Vagina (tissue), 2 donors: ENCODE measurements around the gene ENTPD6.

Experiments
- POLR2A ChIP-seq, 2 donors: fragments of 450-650 bp; IDR thresholded peaks; one replicate each; pipeline ENCODE4 v1.6.1; 2017; ENCODE audit warnings: antibody characterized with exemption in 2 of 2, mild to moderate bottlenecking in 2 of 2, moderate library complexity in 2 of 2
- POLR2AphosphoS5 ChIP-seq, 2 donors: sonication (generic); formaldehyde crosslinking; IDR thresholded peaks; one replicate each; pipeline ENCODE4 v1.9.0; 2017; ENCODE audit warnings: antibody characterized with exemption in 2 of 2, mild to moderate bottlenecking in 2 of 2, low read depth in 1 of 2; ENCODE audit not compliant: insufficient read depth in 1 of 2
- TF ChIP-seq, protein P1 (sequence below), 3 experiments: fragments of 450-650 bp in 2 of 3; fragments of 200-600 bp in 1 of 3; sonication (generic) in 1 of 3; IDR thresholded peaks; one replicate each; pipeline ENCODE4 v1.5.1; 2017 to 2019; ENCODE audit warnings: antibody characterized with exemption in 3 of 3, mild to moderate bottlenecking in 2 of 3, moderate library complexity in 2 of 3

DNA sequence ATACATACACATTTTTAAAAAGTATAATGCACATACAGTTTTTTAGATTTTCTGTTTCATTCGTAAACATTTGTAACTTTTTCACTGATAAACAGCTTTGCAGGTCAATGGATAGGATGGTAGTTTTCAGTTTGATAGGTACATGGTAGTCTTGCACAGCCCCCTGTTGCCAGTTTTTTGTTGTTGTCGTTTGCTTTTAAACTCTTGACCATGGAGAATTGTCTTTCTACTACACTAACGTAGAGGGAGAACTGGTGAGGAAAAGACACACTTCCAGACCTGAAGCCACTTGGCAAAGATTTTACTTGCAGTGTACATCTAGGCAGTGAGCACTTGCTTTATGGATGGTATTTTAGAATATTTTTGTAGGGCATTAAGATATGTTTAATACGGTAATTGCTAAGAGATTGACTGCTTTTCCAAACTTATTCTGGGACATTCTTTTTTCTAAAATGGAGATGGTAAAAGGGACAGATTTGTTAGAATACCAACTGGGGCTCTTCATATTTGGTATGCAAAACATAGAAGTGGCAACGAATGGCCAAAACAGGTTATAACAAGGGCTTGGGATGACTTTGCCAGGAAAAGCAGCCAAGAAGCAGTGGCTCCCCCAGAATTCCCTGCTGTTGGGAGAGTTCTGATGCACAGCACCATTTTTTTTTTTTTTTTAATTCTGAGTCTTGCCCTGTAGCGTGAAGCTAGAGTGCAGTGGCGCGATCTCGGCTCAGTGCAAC lies 53.9 kb downstream of the ENTPD6 start:
- TF ChIP-seq, protein P1, sequence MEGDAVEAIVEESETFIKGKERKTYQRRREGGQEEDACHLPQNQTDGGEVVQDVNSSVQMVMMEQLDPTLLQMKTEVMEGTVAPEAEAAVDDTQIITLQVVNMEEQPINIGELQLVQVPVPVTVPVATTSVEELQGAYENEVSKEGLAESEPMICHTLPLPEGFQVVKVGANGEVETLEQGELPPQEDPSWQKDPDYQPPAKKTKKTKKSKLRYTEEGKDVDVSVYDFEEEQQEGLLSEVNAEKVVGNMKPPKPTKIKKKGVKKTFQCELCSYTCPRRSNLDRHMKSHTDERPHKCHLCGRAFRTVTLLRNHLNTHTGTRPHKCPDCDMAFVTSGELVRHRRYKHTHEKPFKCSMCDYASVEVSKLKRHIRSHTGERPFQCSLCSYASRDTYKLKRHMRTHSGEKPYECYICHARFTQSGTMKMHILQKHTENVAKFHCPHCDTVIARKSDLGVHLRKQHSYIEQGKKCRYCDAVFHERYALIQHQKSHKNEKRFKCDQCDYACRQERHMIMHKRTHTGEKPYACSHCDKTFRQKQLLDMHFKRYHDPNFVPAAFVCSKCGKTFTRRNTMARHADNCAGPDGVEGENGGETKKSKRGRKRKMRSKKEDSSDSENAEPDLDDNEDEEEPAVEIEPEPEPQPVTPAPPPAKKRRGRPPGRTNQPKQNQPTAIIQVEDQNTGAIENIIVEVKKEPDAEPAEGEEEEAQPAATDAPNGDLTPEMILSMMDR (IDR thresholded peaks at IDR 0.05), result no peak
- TF ChIP-seq POLR2A (IDR thresholded peaks at IDR 0.05) (no peak), POLR2AphosphoS5 (IDR thresholded peaks at IDR 0.05; ENCODE audit: insufficient read depth in 1 of 2, low read depth in 1 of 2) (no peak)
